Measurements from ENCODE around the gene ATP10A.

Gene ATP10A

GRCh38 chr15:25876231-25877140, 13.4 kb upstream of the ATP10A start:
- no peak overlapping the region for H3K4me3 ChIP-seq (replicated peaks; ENCODE audit: low read depth, low read length)
- no peak for TF ChIP-seq CTCF (IDR thresholded peaks at IDR 0.05; ENCODE audit: low read length, missing control alignments)
- no peak for DNase-seq (ENCODE audit: low read depth)

- TF ChIP-seq CTCF (IDR thresholded peaks at IDR 0.05; ENCODE audit: low read length, missing control alignments) = no peak
- DNase-seq (ENCODE audit: low read depth) = no peak
- no peak overlapping the region for H3K4me3 ChIP-seq (replicated peaks; ENCODE audit: low read depth, low read length)
Measured at GRCh38 chr15:25875566-25875965, 12.4 kb upstream of the ATP10A start.

- no peak for TF ChIP-seq CTCF (IDR thresholded peaks at IDR 0.05; ENCODE audit: low read length, missing control alignments)
- DNase-seq (ENCODE audit: low read depth) = no peak
- no peak overlapping the region for H3K4me3 ChIP-seq (replicated peaks; ENCODE audit: low read depth, low read length)
Measured at GRCh38 chr15:25874379-25874778, 11.3 kb upstream of the ATP10A start.

- no peak for DNase-seq (ENCODE audit: low read depth)
- TF ChIP-seq CTCF (IDR thresholded peaks at IDR 0.05; ENCODE audit: low read length, missing control alignments) = no peak
- no peak overlapping the region for H3K4me3 ChIP-seq (replicated peaks; ENCODE audit: low read depth, low read length)
Measured at GRCh38 chr15:25871403-25871802, 8.3 kb upstream of the ATP10A start.

GRCh38 chr15:25870938-25871337, 7.8 kb upstream of the ATP10A start:
- no peak overlapping the region for H3K4me3 ChIP-seq (replicated peaks; ENCODE audit: low read depth, low read length)
- TF ChIP-seq CTCF (IDR thresholded peaks at IDR 0.05; ENCODE audit: low read length, missing control alignments) = no peak
- no peak for DNase-seq (ENCODE audit: low read depth)

GRCh38 chr15:25869701-25870100, 6.6 kb upstream of the ATP10A start:
- no peak for TF ChIP-seq CTCF (IDR thresholded peaks at IDR 0.05; ENCODE audit: low read length, missing control alignments)
- DNase-seq (ENCODE audit: low read depth) = no peak
- H3K4me3 ChIP-seq (replicated peaks; ENCODE audit: low read depth, low read length) = no peak overlapping the region

- TF ChIP-seq CTCF (IDR thresholded peaks at IDR 0.05; ENCODE audit: low read length, missing control alignments) = no peak
- no peak overlapping the region for H3K4me3 ChIP-seq (replicated peaks; ENCODE audit: low read depth, low read length)
- DNase-seq (ENCODE audit: low read depth) = no peak
Measured at GRCh38 chr15:25866874-25867273, 3.7 kb upstream of the ATP10A start.

Measured in fibroblast of pulmonary artery (primary cell).